Prostate gland (tissue), 2 donors: ENCODE data around the gene SCUBE1. TPM values are rescaled to one million over a fixed set of nuclear protein-coding genes. Genes with fewer than 3 reads are reported as not detected.

ENCODE experiments used
- DNase-seq: peaks from one replicate; pipeline ENCODE4 v3.0.0-alpha.2; 2019; ENCODE audit warnings: low spot score
- H3K27ac ChIP-seq, 2 donors: fragments of 200-600 bp; sonication (generic); 2 replicates each; pipeline ENCODE4 v1.5.1; 2017 to 2019
- H3K27me3 ChIP-seq: fragments of 200-600 bp; sonication (generic); replicated peaks from 2 replicates; pipeline ENCODE4 v1.5.1; 2019; ENCODE audit not compliant: insufficient read depth
- H3K36me3 ChIP-seq, 2 donors: fragments of 200-600 bp; sonication (generic); 1 replicate in 1 of 2; 2 replicates in 1 of 2; pipeline versions ENCODE4 v1.5.1 to v1.8.1; 2017 to 2019
- H3K4me1 ChIP-seq: fragments of 200-600 bp; sonication (generic); replicated peaks from 2 replicates; pipeline ENCODE4 v1.5.1; 2019
- H3K4me3 ChIP-seq, 2 donors: fragments of 200-600 bp; sonication (generic); 2 replicates each; pipeline ENCODE4 v1.5.1; 2017 to 2019
- H3K9me3 ChIP-seq: fragments of 200-600 bp; sonication (generic); 2 replicates; pipeline ENCODE4 v1.5.1; 2017
- CTCF ChIP-seq, 4 experiments: fragments of 200-600 bp in 2 of 4; fragments of 450-650 bp in 2 of 4; sonication (generic) in 2 of 4; IDR thresholded peaks; 1 replicate in 3 of 4; 2 replicates in 1 of 4; pipeline ENCODE4 v1.5.1; 2016 to 2019; ENCODE audit warnings: antibody characterized with exemption in 4 of 4, mild to moderate bottlenecking in 2 of 4, moderate library complexity in 2 of 4
- POLR2A ChIP-seq: fragments of 450-650 bp; IDR thresholded peaks from one replicate; pipeline ENCODE4 v1.6.1; 2016; ENCODE audit warnings: antibody characterized with exemption, mild to moderate bottlenecking
- POLR2AphosphoS5 ChIP-seq: sonication (generic); formaldehyde crosslinking; IDR thresholded peaks from one replicate; pipeline ENCODE4 v1.6.1; 2017; ENCODE audit warnings: antibody characterized with exemption
- WGBS: methylation state at CpG from one replicate; pipeline ENCODE4 v1.1.5; 2018; 5-methylcytosine and 5-hydroxymethylcytosine counted together
- intact Hi-C: fragments of 100-400 bp; cut with DNase I; formaldehyde crosslinking; loops from one replicate; pipeline ENCODE4 v1.14.2; 2022
- total RNA-seq, 2 donors: library from RNA; depleted of rRNA; stranded (reverse); fragments of >200 nt; gene quantifications; one replicate each; pipeline ENCODE4 v1.1.0, GENCODE V29; 2016

The SCUBE1 gene
- total RNA-seq, 2 donors from 2014 or later = 0.68 to 23.5 TPM

GRCh38 chr22:43292630-43293018 lies 50.5 kb downstream of the SCUBE1 start:
- H3K4me1 ChIP-seq = peaks cover 22% of the 10 kb centered on the region
- peak overlapping the region; percentile 57 to 67 for H3K27ac ChIP-seq
- WGBS = 51% methylated on average over 9 of the region's 9 CpGs
- H3K36me3 ChIP-seq = no peaks in the 10 kb centered on the region
- intact Hi-C loops = no loop called here
- TF ChIP-seq CTCF (IDR thresholded peaks at IDR 0.05) (no peak), POLR2A (no peak)
- H3K27me3 ChIP-seq = no peaks in the 10 kb centered on the region
- no peak overlapping the region for H3K4me3 ChIP-seq
- DNase-seq = no peak
- no peaks in the 10 kb centered on the region for H3K9me3 ChIP-seq

- intact Hi-C loops = no loop called here
- no peak overlapping the region for H3K27ac ChIP-seq
- no peaks in the 10 kb centered on the region for H3K27me3 ChIP-seq
- TF ChIP-seq POLR2A (no peak), CTCF (IDR thresholded peaks at IDR 0.05) (no peak), POLR2AphosphoS5 (no peak)
- H3K4me1 ChIP-seq = peaks cover 22% of the 10 kb centered on the region
- no peak for DNase-seq
- 93% methylated on average over 14 of the region's 14 CpGs for WGBS
- H3K4me3 ChIP-seq = no peak overlapping the region
- H3K9me3 ChIP-seq = no peaks in the 10 kb centered on the region
- H3K36me3 ChIP-seq = no peaks in the 10 kb centered on the region
These were observed 51.8 kb downstream of the SCUBE1 start for GRCh38 chr22:43291381-43291780.

GRCh38 chr22:43289976-43290721 lies 53.0 kb downstream of the SCUBE1 start:
- peak overlapping the region; percentile 30 to 34 for H3K27ac ChIP-seq
- no peak overlapping the region for H3K4me3 ChIP-seq
- peaks cover 22% of the 10 kb centered on the region for H3K4me1 ChIP-seq
- TF ChIP-seq CTCF (IDR thresholded peaks at IDR 0.05) = peak in 1 of 4 experiments; percentile 5
- no peak for TF ChIP-seq POLR2A
- TF ChIP-seq POLR2AphosphoS5 = no peak
- no peaks in the 10 kb centered on the region for H3K9me3 ChIP-seq
- 43% methylated on average over 10 of the region's 10 CpGs for WGBS
- no peaks in the 10 kb centered on the region for H3K27me3 ChIP-seq
- DNase-seq = no peak
- no peaks in the 10 kb centered on the region for H3K36me3 ChIP-seq
- intact Hi-C loops = no loop called here

- H3K36me3 ChIP-seq = no peaks in the 10 kb centered on the region
- 28% methylated on average over 13 of the region's 13 CpGs for WGBS
- no peaks in the 10 kb centered on the region for H3K27me3 ChIP-seq
- no peaks in the 10 kb centered on the region for H3K9me3 ChIP-seq
- intact Hi-C loops = no loop called here
- no peak overlapping the region for H3K4me3 ChIP-seq
- H3K4me1 ChIP-seq = peaks cover 22% of the 10 kb centered on the region
- peak overlapping the region; percentile 34 to 52 for H3K27ac ChIP-seq
- TF ChIP-seq POLR2A (no peak), CTCF (IDR thresholded peaks at IDR 0.05) (no peak), POLR2AphosphoS5 (no peak)
- no peak for DNase-seq
These were observed 53.6 kb downstream of the SCUBE1 start for GRCh38 chr22:43289531-43289963.

- Histone ChIP-seq H3K9me3 (no peaks in the 10 kb centered on the region), H3K4me1 (peaks cover 22% of the 10 kb centered on the region), H3K27ac (peak overlapping the region; percentile 34 to 52), H3K4me3 (no peak overlapping the region), H3K36me3 (no peaks in the 10 kb centered on the region), H3K27me3 (no peaks in the 10 kb centered on the region)
- 65% methylated on average over 12 of the region's 12 CpGs for WGBS
- DNase-seq = no peak
- intact Hi-C loops = no loop called here
- TF ChIP-seq POLR2AphosphoS5 (no peak), CTCF (IDR thresholded peaks at IDR 0.05) (no peak), POLR2A (no peak)
These were observed 54.3 kb downstream of the SCUBE1 start for GRCh38 chr22:43288807-43289420.
